GM19397 (cell line): ENCODE measurements around the gene TCEANC2.

Source experiments
- ATAC-seq: cut with Tn5 transposase; IDR thresholded peaks from one replicate; pipeline ENCODE4 v1.9.1; 2021; ENCODE audit warnings: mild to moderate bottlenecking, moderate library complexity; ENCODE audit not compliant: unreplicated experiment

TCEANC2 gene

DNA sequence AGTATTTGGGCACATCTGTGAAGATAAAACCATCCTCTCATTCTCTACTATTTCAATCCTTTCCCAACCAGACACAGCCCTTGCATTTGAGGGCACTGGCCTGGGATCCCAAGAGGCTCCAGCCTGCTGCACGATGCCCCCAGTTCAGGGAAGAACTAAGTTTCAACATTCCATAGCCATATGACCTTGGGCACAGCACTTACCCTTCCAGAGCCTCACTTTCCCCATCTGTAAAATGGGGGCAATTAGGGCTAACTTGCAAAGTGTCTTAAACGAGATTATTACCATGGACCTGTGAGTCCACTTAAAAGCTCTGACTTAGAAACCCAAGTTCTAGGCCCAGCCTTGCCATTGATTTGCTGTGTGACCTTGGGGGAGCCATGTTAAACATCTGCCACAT lies 76.5 kb downstream of the TCEANC2 start:
- no peak for ATAC-seq

- no peak for ATAC-seq
Measured at GRCh38 chr1:54131419-54131818, 78.0 kb downstream of the TCEANC2 start.

GRCh38 chr1:54132495-54132894 lies 79.1 kb downstream of the TCEANC2 start:
- ATAC-seq, result no peak

- ATAC-seq, result no peak
Measured at GRCh38 chr1:54134295-54134694, 80.9 kb downstream of the TCEANC2 start.

DNA sequence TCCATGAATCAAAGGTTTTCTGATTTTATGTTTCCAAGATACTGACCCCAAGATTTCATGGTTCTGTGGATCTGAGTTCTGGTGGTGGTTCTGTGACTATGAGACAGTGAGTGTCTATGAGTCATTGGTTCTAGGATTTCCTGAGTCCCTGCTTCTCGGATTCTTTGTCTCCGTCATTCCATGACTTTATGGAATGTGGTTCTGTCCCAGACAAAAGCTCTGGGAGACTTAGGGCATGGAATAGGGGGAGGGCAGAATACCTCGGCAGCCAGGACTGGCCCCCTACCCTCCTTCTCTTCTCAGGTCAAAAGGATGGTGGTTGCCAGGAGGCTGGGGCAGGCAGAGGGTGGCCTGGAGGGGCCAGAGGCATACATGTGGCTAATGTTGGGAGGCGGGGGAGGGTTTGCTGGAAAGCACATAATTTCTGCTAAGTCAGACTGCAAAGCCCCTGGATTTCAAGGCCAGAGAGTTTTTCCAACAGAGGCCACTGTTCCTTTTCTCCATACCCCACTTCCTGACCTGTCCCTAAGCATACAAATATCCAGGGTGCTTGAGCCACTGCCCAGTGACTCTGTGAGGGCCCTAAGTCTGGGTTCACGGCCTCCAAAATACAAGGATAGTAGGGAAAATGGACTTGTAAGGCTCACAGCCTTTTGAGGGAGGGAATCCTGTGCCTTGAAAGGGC lies 82.2 kb downstream of the TCEANC2 start:
- ATAC-seq, result no peak

GRCh38 chr1:54136269-54136896 lies 83.0 kb downstream of the TCEANC2 start:
- no peak for ATAC-seq

GRCh38 chr1:54136963-54137533 lies 83.6 kb downstream of the TCEANC2 start:
- no peak for ATAC-seq

- ATAC-seq, result no peak
Measured at GRCh38 chr1:54137534-54138061, 84.2 kb downstream of the TCEANC2 start.

GRCh38 chr1:54138994-54139393 lies 85.6 kb downstream of the TCEANC2 start:
- no peak for ATAC-seq

DNA sequence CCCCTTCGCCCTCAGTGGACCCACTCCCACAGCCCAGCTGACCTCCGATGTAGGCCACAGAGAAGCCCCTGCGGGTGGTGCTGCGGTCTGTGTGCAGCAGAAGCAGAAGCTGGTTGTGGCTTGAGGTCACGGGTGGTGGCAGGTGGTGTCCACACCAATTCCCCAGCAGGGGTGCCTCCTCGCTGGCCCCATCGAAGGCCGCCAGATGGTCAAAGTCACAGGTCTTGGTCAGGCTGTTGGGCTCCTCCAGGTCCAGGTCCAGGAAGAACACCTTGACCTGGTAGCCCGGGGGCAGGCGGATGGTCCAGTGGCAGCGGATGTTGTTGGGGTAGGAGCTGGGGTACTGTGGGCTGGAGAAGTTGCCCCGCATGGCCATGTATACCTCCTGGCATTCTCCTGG lies 86.3 kb downstream of the TCEANC2 start:
- no peak for ATAC-seq

GRCh38 chr1:54142146-54142900 lies 88.9 kb downstream of the TCEANC2 start:
- ATAC-seq, result no peak

GRCh38 chr1:54144366-54144765 lies 91.0 kb downstream of the TCEANC2 start:
- no peak for ATAC-seq

DNA sequence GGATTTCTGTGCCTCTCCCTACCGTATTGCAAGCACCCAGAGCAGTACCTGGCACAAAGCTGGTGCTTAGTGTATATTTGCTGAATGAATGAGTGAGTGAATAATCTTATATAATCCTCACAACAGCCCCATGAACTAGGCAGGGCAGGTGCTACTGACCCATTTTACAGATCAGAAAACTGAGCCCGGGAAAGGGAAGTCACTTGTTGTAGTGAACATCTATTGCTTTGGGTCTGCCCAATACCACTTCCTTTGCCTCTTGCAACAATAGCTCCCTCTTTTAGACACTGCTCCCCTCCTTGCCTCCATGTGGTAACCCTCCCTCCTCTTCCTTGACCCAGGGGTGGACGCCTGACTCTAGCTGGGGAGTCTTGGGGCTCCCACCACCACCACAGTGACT lies 96.3 kb downstream of the TCEANC2 start:
- no peak for ATAC-seq

DNA sequence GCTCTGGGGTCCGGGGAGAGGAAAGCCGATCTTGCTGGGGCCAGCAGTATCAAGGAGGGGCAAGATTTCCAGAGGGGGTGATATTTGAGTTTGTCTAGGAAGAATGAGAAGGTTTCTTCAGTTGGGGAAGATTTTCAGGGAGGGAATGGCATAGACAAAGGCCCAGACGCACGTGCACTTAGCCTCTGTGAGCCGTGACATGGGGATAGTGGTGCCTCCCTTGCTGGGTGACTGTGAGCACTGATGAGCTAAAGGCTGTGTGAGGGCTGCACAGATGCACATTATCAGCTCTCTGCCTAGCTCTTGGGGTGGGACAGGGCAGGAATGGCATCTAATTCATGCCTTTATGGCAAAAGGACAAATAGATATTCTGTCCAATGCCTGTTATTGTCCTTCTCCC lies 97.6 kb downstream of the TCEANC2 start:
- no peak for ATAC-seq

GRCh38 chr1:54152696-54153095 lies 99.3 kb downstream of the TCEANC2 start, which contains the start of gene CDCP2:
Gene CDCP2, minus strand, starts transcription at chr1:54153000. Its CDS starts 78 bp downstream, at chr1:54152922.
- no peak for ATAC-seq

GRCh38 chr1:54153535-54154439 lies 100.4 kb downstream of the TCEANC2 start:
- no peak for ATAC-seq
